ENCODE measurements around the gene HNRNPA3.

The HNRNPA3 gene

GRCh38 chr2:177169810-177170514, 42.6 kb upstream of the HNRNPA3 start:
- H3K36me3 ChIP-seq (replicated peaks) = no peaks in the 10 kb centered on the region
- no peaks in the 10 kb centered on the region for H3K27me3 ChIP-seq (replicated peaks)
- no peak overlapping the region for H3K27ac ChIP-seq
- H3K4me3 ChIP-seq (ENCODE audit: low read depth, low read length) = no peak overlapping the region
- in situ Hi-C loops (cut with HindIII; ENCODE audit: low pct_ligation_motif_present, low sequenced_read_pairs) = no loop called here
- DNase-seq = no peak
- no peak for TF ChIP-seq CTCF (IDR thresholded peaks at IDR 0.05; ENCODE audit: low read depth, low read length, missing control alignments)

GRCh38 chr2:177171418-177171865, 41.2 kb upstream of the HNRNPA3 start:
- in situ Hi-C loops (cut with HindIII; ENCODE audit: low pct_ligation_motif_present, low sequenced_read_pairs) = no loop called here
- H3K36me3 ChIP-seq (replicated peaks) = no peaks in the 10 kb centered on the region
- no peak for TF ChIP-seq CTCF (IDR thresholded peaks at IDR 0.05; ENCODE audit: low read depth, low read length, missing control alignments)
- H3K27ac ChIP-seq = no peak overlapping the region
- peak; percentile 22 for DNase-seq
- no peaks in the 10 kb centered on the region for H3K27me3 ChIP-seq (replicated peaks)
- no peak overlapping the region for H3K4me3 ChIP-seq (ENCODE audit: low read depth, low read length)

GRCh38 chr2:177172034-177172880, 40.3 kb upstream of the HNRNPA3 start:
- no peak overlapping the region for H3K27ac ChIP-seq
- TF ChIP-seq CTCF (IDR thresholded peaks at IDR 0.05; ENCODE audit: low read depth, low read length, missing control alignments) = no peak
- DNase-seq = peak; percentile 73
- H3K4me3 ChIP-seq (ENCODE audit: low read depth, low read length) = no peak overlapping the region
- H3K27me3 ChIP-seq (replicated peaks) = no peaks in the 10 kb centered on the region
- no peaks in the 10 kb centered on the region for H3K36me3 ChIP-seq (replicated peaks)
- in situ Hi-C loops (cut with HindIII; ENCODE audit: low pct_ligation_motif_present, low sequenced_read_pairs) = no loop called here

- in situ Hi-C loops (cut with HindIII; ENCODE audit: low pct_ligation_motif_present, low sequenced_read_pairs) = no loop called here
- no peak for DNase-seq
Measured at GRCh38 chr2:177174486-177174885, 38.1 kb upstream of the HNRNPA3 start.

GRCh38 chr2:177175917-177176668, 36.5 kb upstream of the HNRNPA3 start:
- no peak overlapping the region for H3K4me3 ChIP-seq (ENCODE audit: low read depth, low read length)
- in situ Hi-C loops (cut with HindIII; ENCODE audit: low pct_ligation_motif_present, low sequenced_read_pairs) = no loop called here
- no peaks in the 10 kb centered on the region for H3K27me3 ChIP-seq (replicated peaks)
- TF ChIP-seq CTCF (IDR thresholded peaks at IDR 0.05; ENCODE audit: low read depth, low read length, missing control alignments) = no peak
- no peak for DNase-seq
- no peak overlapping the region for H3K27ac ChIP-seq
- no peaks in the 10 kb centered on the region for H3K36me3 ChIP-seq (replicated peaks)

More at GRCh38 chr2:177174486-177174885, 38.1 kb upstream of the HNRNPA3 start:
- Histone ChIP-seq H3K4me3 (ENCODE audit: low read depth, low read length) (no peak overlapping the region), H3K27ac (no peak overlapping the region), H3K27me3 (replicated peaks) (no peaks in the 10 kb centered on the region), H3K36me3 (replicated peaks) (no peaks in the 10 kb centered on the region)
- no peak for TF ChIP-seq CTCF (IDR thresholded peaks at IDR 0.05; ENCODE audit: low read depth, low read length, missing control alignments)

All from brain microvascular endothelial cell (primary cell).